Uterus (tissue), 2 donors: ENCODE results near the gene UST.

Source experiments
- POLR2A ChIP-seq, 2 donors: fragments of 450-650 bp; IDR thresholded peaks; one replicate each; pipeline ENCODE4 v1.6.1; 2016; ENCODE audit warnings: antibody characterized with exemption in 2 of 2, mild to moderate bottlenecking in 1 of 2, moderate library complexity in 1 of 2
- TF ChIP-seq, protein P1 (sequence below), 4 experiments: fragments of 200-600 bp in 2 of 4; fragments of 450-650 bp in 2 of 4; sonication (generic) in 2 of 4; IDR thresholded peaks; one replicate each; pipeline ENCODE4 v1.5.1; 2016 to 2019; ENCODE audit warnings: antibody characterized with exemption in 4 of 4, mild to moderate bottlenecking in 2 of 4, moderate library complexity in 1 of 4

DNA sequence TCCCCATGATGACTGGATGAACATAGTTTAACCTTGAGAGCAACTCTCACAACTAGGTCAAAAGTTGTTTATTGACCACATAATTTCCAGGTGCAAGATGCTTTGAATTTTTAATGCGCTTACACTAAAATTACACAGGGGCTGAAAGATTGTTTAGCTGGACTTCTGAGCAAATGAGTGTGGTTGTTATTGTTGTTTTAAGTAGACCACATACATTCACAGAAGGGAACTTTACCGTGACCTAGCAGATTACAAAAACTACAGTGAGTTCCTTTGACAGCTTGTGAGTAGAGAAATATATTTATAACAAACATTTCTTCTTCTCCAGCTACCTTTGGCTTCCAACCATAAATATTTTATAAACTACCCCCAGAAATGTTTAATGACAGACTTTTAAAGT, 178.9 kb downstream of the UST start:
- TF ChIP-seq, protein P1, sequence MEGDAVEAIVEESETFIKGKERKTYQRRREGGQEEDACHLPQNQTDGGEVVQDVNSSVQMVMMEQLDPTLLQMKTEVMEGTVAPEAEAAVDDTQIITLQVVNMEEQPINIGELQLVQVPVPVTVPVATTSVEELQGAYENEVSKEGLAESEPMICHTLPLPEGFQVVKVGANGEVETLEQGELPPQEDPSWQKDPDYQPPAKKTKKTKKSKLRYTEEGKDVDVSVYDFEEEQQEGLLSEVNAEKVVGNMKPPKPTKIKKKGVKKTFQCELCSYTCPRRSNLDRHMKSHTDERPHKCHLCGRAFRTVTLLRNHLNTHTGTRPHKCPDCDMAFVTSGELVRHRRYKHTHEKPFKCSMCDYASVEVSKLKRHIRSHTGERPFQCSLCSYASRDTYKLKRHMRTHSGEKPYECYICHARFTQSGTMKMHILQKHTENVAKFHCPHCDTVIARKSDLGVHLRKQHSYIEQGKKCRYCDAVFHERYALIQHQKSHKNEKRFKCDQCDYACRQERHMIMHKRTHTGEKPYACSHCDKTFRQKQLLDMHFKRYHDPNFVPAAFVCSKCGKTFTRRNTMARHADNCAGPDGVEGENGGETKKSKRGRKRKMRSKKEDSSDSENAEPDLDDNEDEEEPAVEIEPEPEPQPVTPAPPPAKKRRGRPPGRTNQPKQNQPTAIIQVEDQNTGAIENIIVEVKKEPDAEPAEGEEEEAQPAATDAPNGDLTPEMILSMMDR (IDR thresholded peaks at IDR 0.05) = no peak
- TF ChIP-seq POLR2A (IDR thresholded peaks at IDR 0.05) = no peak
